Fibroblast of the aortic adventitia (primary cell): Measurements from ENCODE around the gene LHPP. TPM values are rescaled to one million over a fixed set of nuclear protein-coding genes. Genes with fewer than 3 reads are reported as not detected.

Experiments used
- DNase-seq: peaks from one replicate; pipeline ENCODE4 v3.0.0-alpha.2; 2010; ENCODE audit warnings: low read depth
- H3K4me3 ChIP-seq: 2 replicates; pipeline ENCODE4 v1.5.1; 2011; ENCODE audit warnings: low read depth, mild to moderate bottlenecking, control low read depth, low read length, moderate library complexity
- CTCF ChIP-seq: IDR thresholded peaks from 2 replicates; pipeline ENCODE4 v1.5.1; 2011; ENCODE audit warnings: mild to moderate bottlenecking, low read length, control low read depth, inconsistent platforms; ENCODE audit not compliant: insufficient read depth
- total RNA-seq: library from RNA; depleted of rRNA; stranded (reverse); fragments of >200 nt; gene quantifications from 2 replicates; pipeline ENCODE4 v1.2.3, GENCODE V29; 2012; ENCODE audit warnings: low replicate concordance

LHPP gene
- total RNA-seq, 1 donor, result 12.5 TPM

DNA sequence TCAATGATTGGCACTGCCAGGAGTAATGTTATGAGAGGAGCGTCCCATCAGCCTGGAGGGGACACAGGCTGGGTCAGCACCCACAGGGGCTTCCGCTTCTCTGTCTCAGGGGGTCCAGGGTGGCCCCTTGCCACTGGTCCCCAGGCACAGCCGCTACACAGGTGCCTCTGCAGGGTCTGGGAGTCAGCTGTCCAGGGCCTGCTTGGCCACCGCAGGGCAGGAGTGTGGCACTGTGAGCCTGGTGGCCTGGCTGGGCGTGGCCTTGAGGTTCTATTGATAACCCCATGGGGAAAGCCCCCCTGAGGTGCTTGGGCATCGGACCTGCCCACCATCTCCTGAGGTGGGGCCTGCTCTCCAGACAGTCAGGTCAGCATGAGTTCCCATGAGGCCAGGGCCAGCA, 136.6 kb downstream of the LHPP start:
- no peak overlapping the region for H3K4me3 ChIP-seq
- no peak for DNase-seq
- TF ChIP-seq CTCF, result no peak

DNA sequence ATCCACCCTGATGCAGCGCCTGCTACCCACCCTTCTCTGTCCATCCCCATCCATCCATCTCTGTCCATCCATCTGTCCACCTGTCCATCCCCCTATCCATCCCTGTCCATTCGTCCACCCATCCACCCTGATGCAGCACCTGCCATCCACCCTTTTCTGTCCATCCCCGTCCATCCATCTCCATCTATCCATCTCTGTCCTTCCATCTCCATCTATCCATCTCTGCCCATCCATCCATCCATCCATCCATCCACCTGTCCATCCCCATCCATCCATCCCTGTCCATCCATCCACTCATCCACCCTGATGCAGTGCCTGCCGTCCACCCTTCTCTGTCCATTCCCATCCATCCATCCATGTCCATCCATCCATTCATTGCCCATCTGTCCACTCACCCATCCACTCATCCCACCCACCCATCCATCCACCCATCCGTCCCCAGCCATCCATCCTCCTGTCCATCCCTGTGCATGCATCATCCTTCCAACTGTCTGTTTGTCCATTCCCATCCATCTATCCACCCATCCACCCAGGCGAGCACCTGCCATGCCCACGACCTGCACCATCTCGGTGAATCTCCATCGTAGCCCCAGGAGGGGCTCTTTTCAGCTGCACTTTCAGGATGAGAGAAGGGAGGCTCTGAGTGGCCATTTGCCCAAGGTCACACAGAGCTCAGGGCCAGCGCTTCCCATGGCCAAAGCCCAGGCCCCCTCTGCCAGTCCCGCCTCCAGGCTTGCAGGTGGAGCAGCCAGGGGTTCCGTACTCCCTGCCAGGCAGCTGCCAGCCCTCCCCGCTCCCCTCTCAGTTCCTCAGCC, 137.4 kb downstream of the LHPP start:
- H3K4me3 ChIP-seq, result no peak overlapping the region
- DNase-seq, result no peak
- TF ChIP-seq CTCF, result no peak

DNA sequence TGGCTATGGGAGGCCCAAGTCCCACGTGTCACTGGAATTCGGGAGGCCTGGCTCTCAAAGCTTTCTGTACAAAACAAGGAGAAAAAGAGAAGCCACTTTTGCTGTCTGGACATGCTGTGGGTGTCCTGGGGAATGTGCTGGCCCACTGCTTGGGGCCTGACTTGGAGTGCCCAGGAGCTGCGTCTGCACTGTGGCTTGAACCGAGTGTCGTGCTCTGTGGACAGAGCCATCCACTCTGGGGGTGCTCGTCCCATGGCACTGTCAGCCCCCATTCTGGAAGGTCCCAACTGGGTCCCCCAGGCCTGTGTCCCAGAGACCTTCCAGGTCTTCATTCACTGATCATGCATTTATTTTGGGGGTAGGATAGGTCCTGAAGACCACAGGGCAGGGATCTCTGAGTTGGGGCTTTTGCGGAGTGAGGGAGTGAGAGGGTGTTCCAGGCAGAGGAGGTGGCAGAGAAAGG, 138.0 kb downstream of the LHPP start:
- no peak for TF ChIP-seq CTCF
- DNase-seq, result no peak
- no peak overlapping the region for H3K4me3 ChIP-seq

DNA sequence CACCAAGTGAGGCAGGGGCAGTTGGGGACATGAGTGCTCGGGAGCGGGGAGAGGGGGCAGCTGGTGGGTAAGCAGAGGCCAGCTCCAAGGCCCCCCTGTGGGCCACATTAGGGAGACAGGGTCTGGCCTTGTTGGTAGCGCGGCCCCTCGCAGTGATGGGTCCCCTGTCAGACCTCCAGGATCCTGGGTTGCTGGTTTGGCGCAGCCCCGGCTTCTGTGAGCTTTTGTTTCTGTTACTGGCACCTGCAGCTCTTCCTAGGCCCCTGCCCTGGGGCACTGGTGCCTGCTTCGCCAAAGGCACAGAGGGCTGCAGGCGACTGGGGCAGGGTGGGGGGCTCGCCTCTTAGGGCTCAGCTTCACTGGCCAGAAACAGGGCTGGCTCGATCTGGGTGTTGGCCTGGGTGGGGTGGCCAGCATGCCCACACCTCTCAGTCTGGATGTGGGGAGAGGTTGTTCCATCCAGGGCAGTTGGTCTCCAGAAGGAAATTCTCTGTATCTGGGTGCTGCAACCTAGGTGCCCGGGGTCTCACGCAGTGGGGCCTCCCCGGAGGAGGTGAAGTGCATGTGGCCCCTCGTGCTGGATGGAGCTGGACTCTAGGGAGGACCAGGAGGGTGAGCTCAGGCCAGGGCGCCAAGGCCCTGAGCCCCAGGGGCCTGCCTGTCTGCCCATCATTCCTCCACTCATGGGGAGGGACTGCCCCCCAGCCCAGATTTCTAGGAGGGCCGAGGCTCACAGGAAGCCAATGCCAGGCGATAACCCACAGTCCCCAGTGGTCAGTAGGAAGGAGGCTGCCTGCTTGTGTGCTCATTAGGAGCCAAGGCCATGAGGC, 138.6 kb downstream of the LHPP start:
- no peak overlapping the region for H3K4me3 ChIP-seq
- TF ChIP-seq CTCF, result no peak
- DNase-seq, result no peak

GRCh38 chr10:124601016-124601415, 139.4 kb downstream of the LHPP start:
- H3K4me3 ChIP-seq, result no peak overlapping the region
- DNase-seq, result no peak
- TF ChIP-seq CTCF, result no peak

GRCh38 chr10:124601431-124602120, 140.0 kb downstream of the LHPP start:
- DNase-seq, result no peak
- TF ChIP-seq CTCF, result no peak
- no peak overlapping the region for H3K4me3 ChIP-seq
